Fibroblast of skin of left quadriceps (primary cell): Measurements from ENCODE around the gene SLC26A2.
"Not testable (repeated sequence)": the region's sequence is repeated elsewhere in the genome, so short reads cannot be mapped to it uniquely, and the experiment has no call there.

ENCODE experiments used
- DNase-seq, 2 experiments: peaks; one replicate each; pipeline ENCODE4 v3.0.0-alpha.2; 2013; ENCODE audit warnings: low read depth in 2 of 2

SLC26A2 gene

DNA sequence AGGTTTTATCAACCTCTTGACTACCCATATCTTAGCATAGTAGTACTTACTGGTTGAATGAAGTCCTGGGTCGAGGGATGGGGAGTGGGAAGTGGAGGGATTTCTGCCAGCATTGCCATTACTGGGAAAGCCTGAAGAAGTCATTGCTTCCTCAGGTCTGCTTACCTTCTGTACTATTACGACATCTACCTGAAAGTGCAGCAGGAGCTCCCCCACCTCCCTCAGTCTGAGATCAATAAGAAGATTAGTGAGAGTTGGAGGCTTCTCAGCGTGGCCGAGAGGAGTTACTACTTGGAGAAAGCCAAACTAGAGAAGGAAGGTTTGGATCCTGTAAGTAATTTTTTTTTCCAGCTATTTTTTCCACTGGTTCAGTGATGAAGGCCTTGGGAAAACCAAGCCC lies 45.8 kb downstream of the SLC26A2 start:
- DNase-seq, result no peak

DNA sequence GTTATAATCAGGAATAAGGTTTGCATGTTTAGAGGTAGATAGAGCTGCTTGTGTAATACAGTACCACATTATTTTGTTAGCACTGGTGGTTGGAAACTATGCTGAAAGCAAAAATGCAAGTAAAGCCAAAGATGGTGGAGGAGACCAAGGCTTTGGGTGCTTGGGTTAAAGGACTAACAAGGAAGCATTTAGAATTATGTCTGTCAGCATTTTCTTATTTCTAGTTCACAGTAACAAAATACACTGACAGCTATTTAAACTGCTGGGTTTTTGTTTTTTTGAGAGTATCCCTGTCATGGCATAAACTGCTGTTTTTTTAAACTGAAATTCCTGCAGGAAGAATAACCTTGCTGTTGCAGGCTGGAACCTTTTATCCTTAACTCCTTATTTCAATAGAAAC lies 46.5 kb downstream of the SLC26A2 start:
- no peak for DNase-seq

DNA sequence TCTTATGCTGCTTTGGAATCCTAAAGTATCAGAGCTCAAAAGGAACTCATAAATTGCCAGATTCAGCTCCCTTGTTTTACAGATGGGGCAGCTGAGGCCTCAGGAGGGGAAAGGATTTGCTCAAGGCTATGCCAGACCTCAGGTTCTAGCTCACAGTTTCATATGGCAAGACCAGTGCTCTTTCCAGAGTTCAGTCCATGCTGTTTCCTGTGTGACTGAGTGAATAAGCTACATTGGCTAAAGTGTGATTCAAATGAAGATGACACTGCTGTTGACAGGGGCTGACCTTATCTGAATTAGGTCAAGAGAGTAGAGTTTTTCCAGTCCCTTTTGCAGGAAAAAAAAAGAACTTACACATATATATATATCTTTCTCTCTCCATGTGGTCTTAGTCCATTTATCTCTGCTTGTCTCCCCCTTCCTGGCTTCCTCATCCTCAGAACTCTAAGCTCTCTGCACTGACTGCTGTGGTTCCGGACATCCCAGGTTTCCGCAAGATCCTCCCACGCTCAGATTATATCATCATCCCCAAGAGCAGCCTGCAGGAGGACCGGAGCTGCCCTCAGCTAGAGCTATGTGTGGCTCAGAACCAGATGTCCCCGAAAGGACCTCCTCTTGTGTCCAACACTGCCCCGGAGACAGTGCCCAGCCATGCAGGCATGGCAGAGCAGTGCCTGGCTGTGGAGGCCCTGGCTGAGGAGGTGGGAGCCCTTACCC lies 49.3 kb downstream of the SLC26A2 start:
- no peak for DNase-seq

DNA sequence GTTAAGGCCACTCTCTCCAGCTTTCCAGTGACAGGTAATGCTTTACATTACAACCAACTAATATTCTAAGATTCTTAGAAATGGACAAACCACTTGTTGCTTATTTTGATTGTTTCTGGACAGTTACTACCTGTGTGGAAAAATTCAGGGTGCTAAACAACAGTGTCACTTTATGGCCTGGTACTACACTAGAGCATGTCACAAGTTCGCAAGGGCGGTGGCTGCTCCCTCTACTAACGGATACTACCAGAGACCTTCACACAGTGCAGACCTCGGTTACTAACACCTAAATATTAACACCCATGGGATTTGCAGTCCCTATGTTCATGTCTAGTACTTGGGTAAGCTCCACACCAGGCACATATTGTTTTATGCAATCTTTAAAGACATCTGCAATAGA lies 53.4 kb downstream of the SLC26A2 start:
- no peak for DNase-seq

DNA sequence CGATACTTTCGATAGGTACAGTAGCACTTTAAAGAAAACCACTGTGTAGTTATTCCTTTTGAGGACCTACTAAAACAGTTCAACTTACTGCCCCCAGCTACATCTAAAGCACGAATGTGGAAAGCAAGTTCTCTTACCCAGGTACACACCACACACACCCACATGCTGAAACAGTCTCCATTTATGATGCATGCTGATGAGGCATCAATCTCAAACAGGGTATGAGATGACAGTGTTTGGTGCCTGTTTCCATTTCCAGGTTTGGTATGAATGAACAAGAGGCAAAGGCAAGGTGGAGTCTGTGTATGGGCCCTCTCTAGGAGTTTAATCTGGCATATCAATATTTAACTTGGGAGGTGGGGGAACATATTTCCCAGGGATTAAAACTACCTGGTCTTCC lies 53.9 kb downstream of the SLC26A2 start:
- DNase-seq, result no peak

DNA sequence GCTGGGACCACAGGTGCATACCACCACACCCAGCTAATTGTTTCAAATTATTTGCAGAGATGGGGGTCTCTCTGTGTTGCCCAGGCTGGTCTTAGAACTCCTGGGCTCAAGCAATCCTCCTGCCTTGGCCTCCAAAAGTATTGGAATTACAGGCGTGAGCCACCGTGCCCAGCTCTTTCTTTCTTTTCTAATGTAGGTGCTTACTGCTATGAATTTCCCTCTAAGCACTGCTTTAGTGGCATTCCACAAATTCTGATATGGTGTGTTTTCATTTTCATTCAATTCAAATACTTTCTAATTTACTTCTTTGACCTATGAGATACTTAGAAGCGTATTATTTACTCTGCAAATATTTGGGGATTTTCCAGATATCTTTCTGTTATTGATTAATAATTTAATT lies 54.9 kb downstream of the SLC26A2 start:
- DNase-seq, result no peak

DNA sequence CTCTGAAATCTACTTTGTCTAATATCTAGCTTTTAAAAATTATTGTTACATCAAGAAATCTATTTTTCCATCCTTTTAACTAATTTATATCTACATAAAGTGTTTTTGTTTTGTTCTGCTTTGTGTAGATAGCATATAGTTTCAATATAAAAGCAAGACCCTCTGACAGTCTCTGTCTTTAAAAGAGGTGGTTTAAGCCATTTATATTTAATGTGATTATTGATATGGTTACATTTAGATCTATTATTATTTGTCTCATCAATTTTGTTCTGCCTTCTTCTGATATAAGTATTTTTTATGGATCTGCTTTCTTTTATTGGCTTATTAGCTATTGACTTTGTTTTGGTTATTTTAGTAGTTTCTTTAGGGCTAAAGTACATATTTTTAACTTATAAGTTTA lies 56.0 kb downstream of the SLC26A2 start:
- no peak for DNase-seq

DNA sequence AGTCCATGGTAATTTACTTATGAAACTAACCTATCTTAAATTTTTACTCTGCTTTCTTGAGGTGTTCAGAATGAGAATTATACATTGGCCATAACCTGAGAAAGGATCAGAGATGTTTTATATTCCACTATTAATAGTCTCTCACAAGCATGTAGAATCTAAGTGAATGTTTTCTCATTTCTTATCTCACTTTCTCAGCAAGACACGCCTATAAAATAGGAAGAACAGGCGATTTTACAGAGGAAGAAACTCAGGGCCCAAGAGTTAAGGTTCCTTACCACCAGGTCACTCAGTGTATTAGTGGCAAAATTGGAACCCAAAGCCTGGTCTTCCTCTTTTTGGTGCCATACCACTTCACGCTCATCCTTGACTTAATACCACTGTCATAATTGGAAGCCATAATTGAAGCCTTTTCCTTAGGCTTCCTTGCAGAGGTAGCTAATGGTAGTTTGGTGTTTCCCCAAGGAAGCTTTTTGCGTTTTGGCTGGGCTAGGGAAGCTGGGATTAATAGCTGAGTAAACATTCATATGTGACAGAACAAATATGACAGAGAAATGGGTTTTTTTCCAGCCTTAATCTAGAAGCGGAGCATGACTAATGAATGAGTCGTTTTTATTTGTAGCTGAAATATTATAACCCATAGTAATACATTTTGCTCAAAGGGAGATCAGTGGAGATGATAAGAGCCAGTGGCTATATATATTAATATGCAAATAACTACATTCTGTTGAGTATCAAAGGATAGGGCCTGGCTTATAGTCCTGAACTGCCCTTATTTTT lies 56.9 kb downstream of the SLC26A2 start:
- no peak for DNase-seq

DNA sequence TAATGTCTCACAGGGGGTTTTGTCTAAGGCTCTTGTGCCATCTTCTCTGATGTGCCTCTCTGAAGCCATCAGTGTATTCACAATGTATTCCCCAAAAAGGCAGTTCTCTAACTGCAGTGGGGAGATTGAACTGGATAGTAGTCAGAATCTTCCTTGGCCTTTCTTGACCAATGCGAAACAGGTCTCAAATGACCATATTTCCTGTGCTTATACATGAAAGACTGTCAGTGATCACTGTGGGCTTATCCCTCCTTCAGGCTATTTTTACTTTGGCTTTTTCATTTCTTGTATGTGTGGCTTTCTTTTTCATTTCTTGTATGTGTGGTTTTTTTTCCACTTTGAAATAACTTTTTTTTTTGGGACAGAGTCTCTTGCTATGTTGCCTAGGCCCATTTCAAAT lies 59.7 kb downstream of the SLC26A2 start:
- no peak for DNase-seq

DNA sequence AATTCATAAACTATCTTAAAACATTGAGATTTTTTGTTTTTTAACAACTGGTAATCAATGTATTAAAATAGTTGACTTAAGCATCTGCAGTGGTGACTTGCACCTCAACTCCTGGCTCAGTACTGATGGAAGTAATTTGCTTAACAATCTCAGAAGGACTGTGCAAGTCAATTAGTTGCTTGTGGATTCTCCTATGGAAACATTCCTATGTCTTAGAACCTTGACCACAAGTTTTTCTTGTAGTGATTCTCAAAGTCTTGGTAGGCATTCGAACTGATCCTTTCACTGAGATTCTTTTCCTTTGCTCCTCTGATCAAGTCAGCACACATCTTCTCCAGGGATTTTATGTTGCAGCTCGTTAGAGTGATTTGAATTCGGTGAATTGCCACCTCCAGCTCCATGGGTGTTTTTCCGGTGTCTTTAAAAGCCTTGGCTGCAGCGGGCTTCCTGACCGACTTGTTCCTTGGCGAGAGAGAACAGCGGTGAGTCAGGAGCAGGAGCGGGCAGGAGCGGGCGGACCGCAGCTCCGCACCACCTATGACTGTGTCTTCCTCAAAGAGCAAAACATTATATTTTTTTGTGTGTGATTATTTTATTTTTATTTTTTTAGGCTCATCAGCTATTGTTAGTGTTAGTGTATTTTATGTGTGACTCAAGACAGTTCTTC lies 61.1 kb downstream of the SLC26A2 start:
- DNase-seq, result no peak

DNA sequence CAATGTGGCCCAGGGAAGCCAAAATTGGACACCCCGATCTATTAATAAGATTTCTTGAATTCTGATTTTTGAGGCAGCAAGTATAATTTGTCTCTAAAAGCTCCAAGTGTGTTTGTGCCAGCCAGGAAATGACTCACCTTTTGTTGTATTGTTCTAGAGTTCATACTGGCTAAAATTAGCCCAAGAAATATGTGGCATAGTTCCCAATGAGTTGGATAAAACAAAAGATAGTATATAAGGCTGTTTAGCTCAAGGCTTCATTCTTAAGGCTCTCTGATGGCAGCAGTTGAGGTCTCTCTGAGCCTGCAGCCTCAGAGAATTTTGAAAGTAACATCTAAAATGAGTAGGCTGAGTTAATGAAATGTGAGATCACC lies 61.6 kb downstream of the SLC26A2 start:
- DNase-seq, result peak; percentile 60 to 62

DNA sequence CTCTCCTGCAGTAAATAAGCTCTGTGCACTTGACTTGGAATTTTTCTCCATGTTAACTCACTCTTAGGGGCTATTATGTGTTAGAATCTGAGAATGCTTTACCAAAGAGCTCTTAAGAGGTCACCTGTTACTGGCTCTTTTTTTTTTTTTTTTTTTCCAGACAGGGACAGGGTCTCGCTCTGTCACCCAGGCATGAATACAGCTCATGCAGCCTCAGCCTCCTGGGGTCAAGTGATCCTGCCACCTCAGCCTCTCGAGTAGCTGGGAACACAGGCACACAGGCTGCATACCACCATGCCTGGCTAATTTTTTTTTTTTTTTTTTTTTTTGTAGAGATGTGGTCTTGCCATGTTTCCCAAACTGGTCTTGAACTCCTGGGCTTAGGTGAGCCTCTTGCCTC lies 62.1 kb downstream of the SLC26A2 start:
- no peak for DNase-seq

DNA sequence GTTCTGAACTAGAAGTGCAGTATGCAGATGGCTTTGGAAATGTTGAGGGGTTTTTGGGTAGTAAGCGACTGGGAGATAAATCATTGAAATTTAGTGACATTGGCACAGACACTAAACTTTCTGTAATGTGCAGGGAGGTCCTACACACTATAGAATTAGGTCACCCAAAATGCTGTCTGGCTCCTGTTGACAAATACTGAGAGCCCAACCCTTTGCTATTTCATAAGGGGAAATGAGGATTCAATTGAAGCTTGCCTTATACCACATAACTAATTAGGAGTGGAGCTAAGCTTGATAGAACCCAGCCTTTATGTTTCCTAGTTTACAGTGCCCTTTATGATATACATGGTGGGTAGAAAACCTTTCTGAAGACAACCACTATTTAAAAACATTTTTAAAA lies 62.6 kb downstream of the SLC26A2 start:
- no peak for DNase-seq

DNA sequence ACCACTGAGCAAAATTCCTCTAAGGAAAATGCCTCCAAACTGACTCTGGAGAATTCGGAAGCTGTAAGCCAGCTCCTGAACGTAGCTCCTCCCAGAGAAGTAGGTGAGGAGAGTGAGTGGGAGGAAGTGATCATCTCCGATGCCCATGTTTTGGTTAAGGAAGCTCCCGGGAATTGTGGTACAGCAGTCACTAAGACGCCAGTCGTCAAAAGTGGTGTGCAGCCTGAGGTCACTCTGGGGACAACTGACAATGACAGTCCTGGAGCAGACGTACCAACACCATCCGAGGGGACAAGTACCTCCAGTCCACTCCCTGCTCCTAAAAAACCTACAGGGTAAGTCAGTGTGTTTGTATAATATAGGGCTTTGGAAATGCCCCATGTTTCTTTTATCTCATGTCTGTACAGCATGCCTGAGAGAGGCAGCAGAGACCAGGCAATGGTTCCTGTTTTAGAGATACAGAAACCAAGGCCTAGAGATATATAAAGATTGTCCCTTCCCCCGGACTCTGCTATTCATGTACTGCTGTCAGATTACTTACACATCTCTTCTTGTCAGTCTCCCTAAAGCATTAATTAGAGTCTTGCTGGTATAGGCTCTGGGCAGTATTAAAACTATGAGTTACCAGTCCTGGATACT lies 63.9 kb downstream of the SLC26A2 start:
- no peak for DNase-seq

DNA sequence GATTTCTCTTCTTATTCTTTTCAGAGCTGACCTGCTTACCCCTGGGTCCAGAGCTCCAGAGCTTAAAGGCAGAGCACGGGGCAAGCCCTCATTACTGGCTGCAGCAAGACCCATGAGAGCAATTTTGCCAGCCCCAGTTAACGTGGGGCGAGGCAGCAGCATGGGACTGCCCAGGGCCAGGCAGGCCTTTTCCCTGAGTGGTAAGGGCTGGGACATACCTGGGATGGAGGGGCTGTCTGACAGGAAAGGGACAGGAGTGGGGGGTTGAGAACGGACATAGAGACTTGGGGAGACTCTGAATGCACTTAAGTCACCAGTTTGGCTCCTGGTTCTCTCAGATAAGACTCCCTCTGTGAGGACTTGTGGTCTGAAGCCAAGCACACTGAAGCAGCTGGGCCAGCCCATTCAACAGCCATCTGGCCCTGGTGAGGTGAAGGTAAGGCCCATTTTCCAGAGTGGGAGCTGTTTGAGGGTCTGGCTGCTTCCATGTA lies 66.2 kb downstream of the SLC26A2 start:
- DNase-seq, result no peak

DNA sequence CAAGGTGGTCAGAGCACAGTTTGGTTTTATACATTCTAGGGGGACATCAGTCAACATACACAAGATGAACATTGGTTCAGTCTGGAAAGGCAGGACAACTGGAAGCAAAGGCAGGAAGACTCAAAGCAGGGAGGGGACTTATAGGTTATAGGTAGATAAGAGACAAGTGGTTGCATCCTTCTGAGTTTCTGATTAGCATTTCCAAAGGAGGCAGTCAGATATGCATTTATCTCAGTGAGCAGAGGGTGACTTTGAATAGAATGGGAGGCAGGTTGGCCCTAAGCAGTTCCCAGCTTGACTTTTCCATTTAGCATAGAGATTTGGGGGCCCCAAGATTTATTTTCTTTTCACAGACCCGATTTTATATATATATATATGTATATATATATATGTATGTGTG lies 67.5 kb downstream of the SLC26A2 start:
- DNase-seq, result not testable (repeated sequence)

DNA sequence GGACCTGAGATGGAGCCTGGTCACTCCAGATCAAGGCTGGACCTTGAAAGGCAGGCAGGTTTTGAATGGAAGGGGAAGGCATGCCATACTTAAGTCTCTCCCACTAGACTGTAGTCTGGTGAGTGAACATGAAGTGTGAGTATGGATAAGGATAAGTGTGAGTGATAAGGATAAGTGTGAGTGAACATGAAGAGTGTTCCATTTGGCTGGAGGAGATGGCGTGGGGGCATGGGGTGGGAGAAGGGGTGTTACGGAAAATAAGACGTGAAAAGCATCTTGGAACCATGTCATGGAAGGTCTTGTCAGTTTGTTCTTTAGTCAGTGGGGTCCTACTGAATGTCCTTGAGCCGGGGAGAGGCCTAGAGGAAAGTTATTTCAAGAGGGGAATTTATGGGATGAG lies 72.8 kb downstream of the SLC26A2 start:
- no peak for DNase-seq

DNA sequence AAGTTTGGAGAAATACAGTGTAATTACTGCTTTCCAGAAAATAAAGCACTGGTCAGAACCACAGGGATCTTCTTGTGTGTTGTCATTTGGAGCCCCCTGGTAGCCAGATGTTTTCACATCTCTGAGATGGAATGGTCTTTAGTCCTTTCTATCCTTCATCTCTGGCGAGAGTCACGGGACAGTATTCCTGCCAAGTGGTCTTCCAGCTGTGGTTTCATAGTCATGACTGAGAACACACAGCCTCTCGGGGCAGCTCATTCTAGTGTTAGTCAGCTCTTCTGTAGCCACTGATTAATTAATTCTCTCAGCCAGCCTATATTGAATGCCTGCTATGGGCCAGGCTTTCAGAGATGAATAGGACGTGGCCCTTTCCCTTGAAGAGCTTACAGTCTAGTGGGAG lies 74.1 kb downstream of the SLC26A2 start:
- peak; percentile 81 to 82 for DNase-seq

DNA sequence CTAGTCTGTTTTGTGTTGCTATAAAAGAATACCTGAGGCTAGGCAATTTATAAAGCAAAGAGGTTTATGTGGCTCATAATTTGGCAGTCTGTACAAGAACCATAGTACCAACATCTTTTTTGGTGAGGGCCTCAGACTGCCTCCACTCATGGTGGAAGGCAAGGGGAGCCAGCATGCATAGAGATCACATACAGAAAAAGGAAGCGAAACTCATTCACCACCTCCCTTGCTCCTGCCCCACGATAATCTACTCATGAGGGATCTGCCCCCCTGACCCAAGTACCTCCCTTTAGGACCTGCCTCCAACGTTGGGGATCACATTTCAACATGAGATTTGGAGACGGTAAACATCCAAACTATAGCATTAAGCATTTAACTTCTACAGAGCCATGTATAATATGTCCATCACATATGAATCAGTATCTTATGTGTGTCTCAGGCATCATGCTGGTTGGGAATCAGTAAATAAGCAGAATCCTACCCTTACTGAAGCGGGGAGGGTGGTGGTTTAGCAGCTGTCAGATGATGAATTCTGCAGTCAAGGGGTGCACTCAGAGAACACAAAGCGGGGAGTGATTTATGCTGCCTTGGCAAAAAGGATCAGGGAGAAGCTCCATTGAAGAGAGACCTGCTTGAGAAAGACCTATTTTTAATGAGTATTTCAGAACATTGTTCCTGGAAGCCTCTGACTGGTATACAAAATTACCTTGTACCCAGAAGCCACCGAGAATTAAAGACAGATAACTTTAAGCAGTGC lies 74.8 kb downstream of the SLC26A2 start:
- DNase-seq, result no peak

DNA sequence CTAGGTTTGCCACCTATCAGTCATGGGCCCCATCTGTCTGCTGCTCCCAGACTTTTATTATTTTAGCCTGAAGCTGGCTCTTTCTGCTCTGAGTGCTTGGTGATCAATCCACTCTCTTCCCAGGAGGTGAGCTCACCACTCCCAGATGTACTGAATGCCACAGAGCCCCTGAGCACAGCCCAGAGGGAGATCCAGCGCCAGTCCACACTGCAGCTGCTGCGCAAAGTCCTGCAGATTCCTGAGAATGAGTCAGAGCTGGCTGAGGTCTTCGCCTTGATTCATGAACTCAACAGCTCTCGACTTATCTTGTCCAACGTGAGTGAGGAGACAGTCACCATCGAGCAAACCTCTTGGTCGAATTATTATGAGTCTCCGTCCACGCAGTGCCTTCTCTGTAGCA lies 76.0 kb downstream of the SLC26A2 start:
- DNase-seq, result peak; percentile 92
